ENCODE data around the gene EPC2.

GRCh38 chr2:148650881-148651280 is 6.3 kb downstream of the EPC2 start:
- TF ChIP-seq CTCF (conservative IDR thresholded peaks at IDR 0.05) (no peak), ZFX (IDR thresholded peaks at IDR 0.05) (no peak)

All from C4-2B (cell line).